ENCODE data around the gene MXRA8. TPM values are rescaled to one million over a fixed set of nuclear protein-coding genes. Genes with fewer than 3 reads are reported as not detected.

The MXRA8 gene
- total and polyA plus RNA-seq, 9 of the 15 experiments (the other 6 are each of a cell fraction or from before 2014, with no cell fraction given) = 0.66 to 11.3 (median 6.3) TPM

DNA sequence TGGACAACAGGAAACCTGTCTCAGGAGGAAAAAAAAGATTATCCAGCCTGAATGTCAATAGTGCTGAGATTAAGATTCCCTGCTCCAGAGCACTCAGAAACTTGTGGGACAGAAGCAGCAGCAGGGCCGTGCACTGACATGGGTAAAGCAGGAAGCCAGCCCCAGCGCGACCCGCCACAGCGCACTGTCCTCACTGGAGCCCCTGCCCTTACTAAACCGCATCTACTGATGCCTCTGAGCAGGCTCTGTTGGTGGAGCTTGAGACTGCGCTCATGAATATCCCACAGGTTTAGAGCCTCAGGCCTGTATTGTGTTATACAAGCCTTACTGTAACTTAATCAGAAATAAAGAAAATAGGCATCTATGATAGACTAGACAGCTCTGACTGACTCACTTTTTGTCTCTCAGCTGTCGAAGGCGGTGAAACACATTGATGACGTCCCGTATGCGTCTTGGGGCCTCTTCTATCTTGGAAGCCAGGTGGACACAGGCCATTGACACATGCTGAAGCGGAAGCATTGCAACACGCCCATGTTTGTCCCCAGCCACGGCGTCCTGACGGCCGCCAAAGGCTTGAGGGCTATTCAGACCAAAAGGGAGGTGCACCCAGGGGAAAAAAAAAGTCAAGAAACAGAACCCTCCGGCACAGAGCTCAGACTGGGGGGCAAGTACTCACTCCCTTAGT lies 39.6 kb upstream of the MXRA8 start (continued):
- TF ChIP-seq, protein P1, sequence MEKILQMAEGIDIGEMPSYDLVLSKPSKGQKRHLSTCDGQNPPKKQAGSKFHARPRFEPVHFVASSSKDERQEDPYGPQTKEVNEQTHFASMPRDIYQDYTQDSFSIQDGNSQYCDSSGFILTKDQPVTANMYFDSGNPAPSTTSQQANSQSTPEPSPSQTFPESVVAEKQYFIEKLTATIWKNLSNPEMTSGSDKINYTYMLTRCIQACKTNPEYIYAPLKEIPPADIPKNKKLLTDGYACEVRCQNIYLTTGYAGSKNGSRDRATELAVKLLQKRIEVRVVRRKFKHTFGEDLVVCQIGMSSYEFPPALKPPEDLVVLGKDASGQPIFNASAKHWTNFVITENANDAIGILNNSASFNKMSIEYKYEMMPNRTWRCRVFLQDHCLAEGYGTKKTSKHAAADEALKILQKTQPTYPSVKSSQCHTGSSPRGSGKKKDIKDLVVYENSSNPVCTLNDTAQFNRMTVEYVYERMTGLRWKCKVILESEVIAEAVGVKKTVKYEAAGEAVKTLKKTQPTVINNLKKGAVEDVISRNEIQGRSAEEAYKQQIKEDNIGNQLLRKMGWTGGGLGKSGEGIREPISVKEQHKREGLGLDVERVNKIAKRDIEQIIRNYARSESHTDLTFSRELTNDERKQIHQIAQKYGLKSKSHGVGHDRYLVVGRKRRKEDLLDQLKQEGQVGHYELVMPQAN (IDR thresholded peaks at IDR 0.05; ENCODE audit: borderline replicate concordance) = peak; percentile 88; the same call in 1 of the 2 replicates
- TF ChIP-seq HDAC6 (IDR thresholded peaks at IDR 0.05; ENCODE audit: low read depth, low read length) = no peak
- TF ChIP-seq, protein P2, sequence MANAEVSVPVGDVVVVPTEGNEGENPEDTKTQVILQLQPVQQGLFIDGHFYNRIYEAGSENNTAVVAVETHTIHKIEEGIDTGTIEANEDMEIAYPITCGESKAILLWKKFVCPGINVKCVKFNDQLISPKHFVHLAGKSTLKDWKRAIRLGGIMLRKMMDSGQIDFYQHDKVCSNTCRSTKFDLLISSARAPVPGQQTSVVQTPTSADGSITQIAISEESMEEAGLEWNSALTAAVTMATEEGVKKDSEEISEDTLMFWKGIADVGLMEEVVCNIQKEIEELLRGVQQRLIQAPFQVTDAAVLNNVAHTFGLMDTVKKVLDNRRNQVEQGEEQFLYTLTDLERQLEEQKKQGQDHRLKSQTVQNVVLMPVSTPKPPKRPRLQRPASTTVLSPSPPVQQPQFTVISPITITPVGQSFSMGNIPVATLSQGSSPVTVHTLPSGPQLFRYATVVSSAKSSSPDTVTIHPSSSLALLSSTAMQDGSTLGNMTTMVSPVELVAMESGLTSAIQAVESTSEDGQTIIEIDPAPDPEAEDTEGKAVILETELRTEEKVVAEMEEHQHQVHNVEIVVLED (CRISPR knock-in tag; IDR thresholded peaks at IDR 0.05) = no peak
- peak; percentile 96 for TF ChIP-seq CEBPB (tag; IDR thresholded peaks at IDR 0.05)
- TF ChIP-seq TBL1XR1 (IDR thresholded peaks at IDR 0.05; ENCODE audit: low read length in 2 of 2) = 0 out of 4 replicates have a peak, but pooled peaks of 1 of the 2 experiments have one; percentile 12
- peak; percentile 67; the same call in 1 of the 2 replicates for TF ChIP-seq POLR2AphosphoS5 (IDR thresholded peaks at IDR 0.05; ENCODE audit: control insufficient read depth, insufficient read depth, low read depth, low read length)
- TF ChIP-seq, protein P3, sequence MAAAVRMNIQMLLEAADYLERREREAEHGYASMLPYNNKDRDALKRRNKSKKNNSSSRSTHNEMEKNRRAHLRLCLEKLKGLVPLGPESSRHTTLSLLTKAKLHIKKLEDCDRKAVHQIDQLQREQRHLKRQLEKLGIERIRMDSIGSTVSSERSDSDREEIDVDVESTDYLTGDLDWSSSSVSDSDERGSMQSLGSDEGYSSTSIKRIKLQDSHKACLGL (CRISPR knock-in tag; IDR thresholded peaks at IDR 0.05; ENCODE audit: borderline replicate concordance, poor library complexity, severe bottlenecking) = peak; percentile 40
- TF ChIP-seq, protein P4, sequence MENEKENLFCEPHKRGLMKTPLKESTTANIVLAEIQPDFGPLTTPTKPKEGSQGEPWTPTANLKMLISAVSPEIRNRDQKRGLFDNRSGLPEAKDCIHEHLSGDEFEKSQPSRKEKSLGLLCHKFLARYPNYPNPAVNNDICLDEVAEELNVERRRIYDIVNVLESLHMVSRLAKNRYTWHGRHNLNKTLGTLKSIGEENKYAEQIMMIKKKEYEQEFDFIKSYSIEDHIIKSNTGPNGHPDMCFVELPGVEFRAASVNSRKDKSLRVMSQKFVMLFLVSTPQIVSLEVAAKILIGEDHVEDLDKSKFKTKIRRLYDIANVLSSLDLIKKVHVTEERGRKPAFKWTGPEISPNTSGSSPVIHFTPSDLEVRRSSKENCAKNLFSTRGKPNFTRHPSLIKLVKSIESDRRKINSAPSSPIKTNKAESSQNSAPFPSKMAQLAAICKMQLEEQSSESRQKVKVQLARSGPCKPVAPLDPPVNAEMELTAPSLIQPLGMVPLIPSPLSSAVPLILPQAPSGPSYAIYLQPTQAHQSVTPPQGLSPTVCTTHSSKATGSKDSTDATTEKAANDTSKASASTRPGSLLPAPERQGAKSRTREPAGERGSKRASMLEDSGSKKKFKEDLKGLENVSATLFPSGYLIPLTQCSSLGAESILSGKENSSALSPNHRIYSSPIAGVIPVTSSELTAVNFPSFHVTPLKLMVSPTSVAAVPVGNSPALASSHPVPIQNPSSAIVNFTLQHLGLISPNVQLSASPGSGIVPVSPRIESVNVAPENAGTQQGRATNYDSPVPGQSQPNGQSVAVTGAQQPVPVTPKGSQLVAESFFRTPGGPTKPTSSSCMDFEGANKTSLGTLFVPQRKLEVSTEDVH (IDR thresholded peaks at IDR 0.05; ENCODE audit: low read depth, partially characterized antibody) = no peak
- no peak for TF ChIP-seq RBM39 (optimal IDR thresholded peaks at IDR 0.05; ENCODE audit: low read depth, low read length)
- no peak for TF ChIP-seq MAFK (IDR thresholded peaks at IDR 0.05; ENCODE audit: low read length)
- TF ChIP-seq ZZZ3 (IDR thresholded peaks at IDR 0.05) = no peak
